Measurements from ENCODE around the gene UNK. TPM values are rescaled to one million over a fixed set of nuclear protein-coding genes. Genes with fewer than 3 reads are reported as not detected.

Gene UNK
- total and polyA plus RNA-seq, 2 donors (not counting 1 experiment from before 2014, with no cell fraction given): 35.5 to 70.3 TPM

DNA sequence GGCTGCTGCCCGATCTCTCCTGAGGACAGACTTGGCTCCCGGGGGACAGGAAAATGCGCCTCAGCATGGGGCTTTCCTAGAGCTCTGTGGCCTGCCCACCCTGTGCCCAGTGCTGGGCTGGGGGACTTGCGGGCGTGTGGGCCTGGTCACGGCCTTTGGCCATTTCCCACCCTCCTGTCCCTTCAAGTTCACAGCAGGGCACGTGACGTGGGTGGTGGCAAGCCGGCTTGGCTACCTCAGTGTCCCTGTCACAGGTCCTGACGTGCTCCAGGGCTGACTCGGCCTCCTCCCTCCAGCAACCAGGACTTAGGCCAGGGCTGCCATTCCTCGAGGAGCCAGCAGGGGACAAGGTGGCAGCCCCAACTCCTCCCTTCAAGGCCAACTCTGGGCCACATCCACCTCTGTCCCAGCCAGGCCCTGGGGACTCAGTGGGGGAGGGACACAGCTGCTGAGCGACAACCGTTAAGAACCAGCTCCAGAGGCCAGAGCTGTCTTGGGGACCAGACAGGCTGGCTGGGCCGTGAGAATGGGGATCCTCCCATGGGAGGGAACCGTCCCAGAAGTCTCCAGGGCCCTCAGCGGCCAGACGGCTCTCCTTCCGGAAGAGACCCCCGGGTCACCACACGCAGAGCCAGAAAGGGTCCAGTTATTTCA, 60.6 kb downstream of the UNK start:
- Histone ChIP-seq H3K4me2 (replicated peaks; ENCODE audit: low read depth, low read length, poor library complexity, severe bottlenecking) (peak overlapping the region; percentile 99), H3K79me2 (ENCODE audit: control insufficient read depth, insufficient read depth, low read length) (peaks cover 46% of the 10 kb centered on the region), H3K9me3 (ENCODE audit: control extremely low read depth in 1 of 3, control insufficient read depth in 2 of 3, insufficient read depth in 1 of 3, low read length in 2 of 3) (no peaks in the 10 kb centered on the region), H3K36me3 (replicated peaks in 1 of 2; ENCODE audit: control extremely low read depth in 1 of 2, control insufficient read depth in 1 of 2, extremely low read depth in 1 of 2, insufficient read depth in 2 of 2, low read length in 1 of 2) (peaks cover 2 to 57% of the 10 kb centered on the region in 2 experiments), H3K4me1 (ENCODE audit: control insufficient read depth in 2 of 2, insufficient read depth in 2 of 2, low read length in 2 of 2) (peaks cover 17 to 43% of the 10 kb centered on the region in 2 donors), H3K9ac (ENCODE audit: low read length) (peak overlapping the region; percentile 91), H2AFZ (ENCODE audit: insufficient read depth, low read depth, low read length, poor library complexity, severe bottlenecking) (peak overlapping the region; percentile 17), H3K27ac (ENCODE audit: low read length in 2 of 2) (peak overlapping the region; percentile 92 to 93), H3K4me3 (ENCODE audit: control extremely low read depth in 1 of 5, extremely low read depth in 1 of 5, insufficient read depth in 1 of 5, low read depth in 2 of 5, low read length in 4 of 5) (peak overlapping the region in 4 of 5 experiments; percentile 72 to 86 (median 78)), H4K20me1 (ENCODE audit: control insufficient read depth, insufficient read depth, low read length, poor library complexity, severe bottlenecking) (peaks cover 18% of the 10 kb centered on the region), H3K27me3 (replicated peaks in 1 of 4; ENCODE audit: control extremely low read depth in 1 of 4, control insufficient read depth in 3 of 4, insufficient read depth in 4 of 4, low read length in 3 of 4) (no peaks in the 10 kb centered on the region)
- H3K9me3 Mint-ChIP-seq (ENCODE audit: insufficient read depth): no peaks in the 10 kb centered on the region
- H3K4me1 Mint-ChIP-seq: peaks cover 26% of the 10 kb centered on the region
- DNase-seq (peak; percentile 86), ATAC-seq (ENCODE audit: low read depth) (peak; percentile 87)
- CTCF ChIA-PET: interaction anchor here (0.6 to 7.2 kb wide), 17 partner anchors 10 to 98 kb away, joined by 3 to 53 read pairs (median 8); partner anchors contain the start of genes GALK1, TRIM47, TRIM65 and WBP2
- intact Hi-C loops (cut with micrococcal nuclease): loop anchor here (1.0 to 10.0 kb wide), 4 partner anchors 10 to 160 kb away; partner anchors contain the start of genes CDK3, TRIM65, UNK and WBP2
- H3K4me3 Mint-ChIP-seq: peak overlapping the region; percentile 94
- TF ChIP-seq EZH2 (IDR thresholded peaks at IDR 0.05; ENCODE audit: borderline replicate concordance, insufficient read depth, low read depth, low read length, poor library complexity, severe bottlenecking): no peak
- TF ChIP-seq, protein P1, sequence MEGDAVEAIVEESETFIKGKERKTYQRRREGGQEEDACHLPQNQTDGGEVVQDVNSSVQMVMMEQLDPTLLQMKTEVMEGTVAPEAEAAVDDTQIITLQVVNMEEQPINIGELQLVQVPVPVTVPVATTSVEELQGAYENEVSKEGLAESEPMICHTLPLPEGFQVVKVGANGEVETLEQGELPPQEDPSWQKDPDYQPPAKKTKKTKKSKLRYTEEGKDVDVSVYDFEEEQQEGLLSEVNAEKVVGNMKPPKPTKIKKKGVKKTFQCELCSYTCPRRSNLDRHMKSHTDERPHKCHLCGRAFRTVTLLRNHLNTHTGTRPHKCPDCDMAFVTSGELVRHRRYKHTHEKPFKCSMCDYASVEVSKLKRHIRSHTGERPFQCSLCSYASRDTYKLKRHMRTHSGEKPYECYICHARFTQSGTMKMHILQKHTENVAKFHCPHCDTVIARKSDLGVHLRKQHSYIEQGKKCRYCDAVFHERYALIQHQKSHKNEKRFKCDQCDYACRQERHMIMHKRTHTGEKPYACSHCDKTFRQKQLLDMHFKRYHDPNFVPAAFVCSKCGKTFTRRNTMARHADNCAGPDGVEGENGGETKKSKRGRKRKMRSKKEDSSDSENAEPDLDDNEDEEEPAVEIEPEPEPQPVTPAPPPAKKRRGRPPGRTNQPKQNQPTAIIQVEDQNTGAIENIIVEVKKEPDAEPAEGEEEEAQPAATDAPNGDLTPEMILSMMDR (IDR thresholded peaks at IDR 0.05): peak; percentile 83
- peak overlapping the region; percentile 97 for H3K27ac Mint-ChIP-seq
- WGBS (ENCODE audit: insufficient coverage): 11% methylated on average over 19 of the region's 21 CpGs
- POLR2A ChIA-PET: interaction anchor here (0.5 to 4.5 kb wide), 10 partner anchors 10 to 644 kb away, joined by 3 to 82 read pairs (median 8); partner anchors contain the start of genes TRIM65, UNK and WBP2
- H3K27me3 Mint-ChIP-seq: no peaks in the 10 kb centered on the region

All from B cell (primary cell).